MM.1S (cell line): Measurements from ENCODE around the gene MZB1.

Source experiments
- DNase-seq: peaks from one replicate; pipeline ENCODE4 v3.0.0-alpha.2; 2015
- H2AFZ ChIP-seq: fragments of 300-600 bp; sonication (generic); 2 replicates; pipeline ENCODE4 v1.6.0; 2016; ENCODE audit warnings: antibody characterized with exemption, low read length
- H3F3A ChIP-seq: fragments of 300-600 bp; sonication (generic); 2 replicates; pipeline ENCODE4 v1.6.1; 2016; ENCODE audit warnings: mild to moderate bottlenecking, antibody characterized with exemption, low read length, moderate library complexity, mixed read lengths; ENCODE audit not compliant: insufficient read depth
- H3K27ac ChIP-seq: fragments of 300-600 bp; sonication (generic); 2 replicates; pipeline ENCODE4 v1.5.1; 2016; ENCODE audit warnings: mild to moderate bottlenecking, low read length
- H3K27me3 ChIP-seq: fragments of 300-600 bp; sonication (generic); replicated peaks from 2 replicates; pipeline ENCODE4 v1.6.0; 2016; ENCODE audit warnings: low read length; ENCODE audit not compliant: insufficient read depth
- H3K36me3 ChIP-seq: fragments of 300-600 bp; sonication (generic); replicated peaks from 2 replicates; pipeline ENCODE4 v1.6.1; 2016; ENCODE audit warnings: mild to moderate bottlenecking, low read length, mixed read lengths; ENCODE audit not compliant: insufficient read depth
- H3K4me1 ChIP-seq: fragments of 300-600 bp; sonication (generic); 2 replicates; pipeline ENCODE4 v1.6.1; 2016; ENCODE audit warnings: low read length, mixed read lengths
- H3K4me2 ChIP-seq: fragments of 300-600 bp; sonication (generic); 2 replicates; pipeline ENCODE4 v1.6.0; 2016; ENCODE audit warnings: low read depth, low read length
- H3K4me3 ChIP-seq: fragments of 300-600 bp; sonication (generic); 2 replicates; pipeline ENCODE4 v1.5.1; 2016; ENCODE audit warnings: low read length, mixed read lengths
- H3K79me2 ChIP-seq: fragments of 300-600 bp; sonication (generic); 2 replicates; pipeline ENCODE4 v1.6.1; 2016; ENCODE audit warnings: mixed run types, low read length, mixed read lengths
- H3K9ac ChIP-seq: fragments of 300-600 bp; sonication (generic); 2 replicates; pipeline ENCODE4 v1.6.1; 2016; ENCODE audit warnings: low read length, mixed read lengths
- H3K9me2 ChIP-seq: fragments of 300-600 bp; sonication (generic); replicated peaks from 2 replicates; pipeline ENCODE4 v1.6.1; 2016; ENCODE audit warnings: mild to moderate bottlenecking, low read length, mixed read lengths; ENCODE audit not compliant: insufficient read depth
- H3K9me3 ChIP-seq: fragments of 300-600 bp; sonication (generic); replicated peaks from 2 replicates; pipeline ENCODE4 v1.6.1; 2016; ENCODE audit warnings: mild to moderate bottlenecking, low read length, mixed read lengths; ENCODE audit not compliant: insufficient read depth
- H4K20me1 ChIP-seq: fragments of 300-600 bp; sonication (generic); 2 replicates; pipeline ENCODE4 v1.6.1; 2016; ENCODE audit warnings: mild to moderate bottlenecking, low read length, moderate library complexity, mixed read lengths; ENCODE audit not compliant: insufficient read depth
- CTCF ChIP-seq: fragments of 300-600 bp; sonication (generic); IDR thresholded peaks from 2 replicates; pipeline ENCODE4 v1.5.1; 2016; ENCODE audit warnings: antibody characterized with exemption, low read length, mixed read lengths
- EZH2 ChIP-seq: fragments of 300-600 bp; sonication (generic); optimal IDR thresholded peaks from 2 replicates; pipeline ENCODE3; 2017; ENCODE audit warnings: low read depth, mild to moderate bottlenecking, antibody characterized with exemption, low read length, mixed read lengths
- EZH2phosphoT487 ChIP-seq: fragments of 300-600 bp; sonication (generic); IDR thresholded peaks from 2 replicates; pipeline ENCODE4 v1.6.1; 2018; ENCODE audit warnings: antibody characterized with exemption, low read length

MZB1 gene

GRCh38 chr5:139368613-139369012 is 21.1 kb downstream of the MZB1 start:
- no peak overlapping the region for H3K9ac ChIP-seq
- TF ChIP-seq CTCF, result no peak
- TF ChIP-seq EZH2phosphoT487, result no peak
- TF ChIP-seq EZH2, result no peak
- H3K36me3 ChIP-seq, result peaks cover 8% of the 10 kb centered on the region; the same call in 1 of the 2 replicates
- H4K20me1 ChIP-seq, result no peaks in the 10 kb centered on the region; the same call in 1 of the 2 replicates
- no peaks in the 10 kb centered on the region for H3K27me3 ChIP-seq
- no peaks in the 10 kb centered on the region for H3K9me2 ChIP-seq
- no peaks in the 10 kb centered on the region for H3K9me3 ChIP-seq
- no peaks in the 10 kb centered on the region for H3K4me1 ChIP-seq
- H3K79me2 ChIP-seq, result no peaks in the 10 kb centered on the region
- H2AFZ ChIP-seq, result no peak overlapping the region
- DNase-seq, result no peak
- no peak overlapping the region for H3K4me2 ChIP-seq
- no peaks in the 10 kb centered on the region; the same call in 1 of the 2 replicates for H3F3A ChIP-seq
- H3K27ac ChIP-seq, result no peak overlapping the region
- H3K4me3 ChIP-seq, result no peak overlapping the region

GRCh38 chr5:139364466-139364865 is 25.2 kb downstream of the MZB1 start:
- Histone ChIP-seq H3K4me1 (no peaks in the 10 kb centered on the region), H4K20me1 (no peaks in the 10 kb centered on the region; the same call in 1 of the 2 replicates), H3K27ac (no peak overlapping the region), H2AFZ (no peak overlapping the region), H3K9me3 (no peaks in the 10 kb centered on the region), H3K4me3 (no peak overlapping the region), H3F3A (no peaks in the 10 kb centered on the region; the same call in 1 of the 2 replicates), H3K79me2 (peaks cover 37% of the 10 kb centered on the region), H3K27me3 (no peaks in the 10 kb centered on the region), H3K36me3 (peaks cover 8% of the 10 kb centered on the region; the same call in 1 of the 2 replicates), H3K9ac (no peak overlapping the region), H3K9me2 (no peaks in the 10 kb centered on the region), H3K4me2 (no peak overlapping the region)
- no peak for TF ChIP-seq EZH2
- TF ChIP-seq CTCF, result no peak
- no peak for TF ChIP-seq EZH2phosphoT487
- DNase-seq, result no peak

GRCh38 chr5:139363937-139364336 is 25.8 kb downstream of the MZB1 start:
- Histone ChIP-seq H3K27ac (no peak overlapping the region), H3K9ac (no peak overlapping the region), H3K9me3 (no peaks in the 10 kb centered on the region), H4K20me1 (no peaks in the 10 kb centered on the region; the same call in 1 of the 2 replicates), H3K9me2 (no peaks in the 10 kb centered on the region), H3K79me2 (peaks cover 42% of the 10 kb centered on the region), H3K36me3 (peaks cover 8% of the 10 kb centered on the region; the same call in 1 of the 2 replicates), H3K4me3 (no peak overlapping the region), H3K4me2 (no peak overlapping the region), H3K27me3 (no peaks in the 10 kb centered on the region), H3K4me1 (no peaks in the 10 kb centered on the region), H2AFZ (no peak overlapping the region), H3F3A (no peaks in the 10 kb centered on the region; the same call in 1 of the 2 replicates)
- TF ChIP-seq EZH2 (no peak), CTCF (no peak), EZH2phosphoT487 (no peak)
- no peak for DNase-seq
